Chondrocyte (in vitro differentiated cells): ENCODE data around the gene UBASH3B. TPM values are rescaled to one million over a fixed set of nuclear protein-coding genes. Genes with fewer than 3 reads are reported as not detected.
A peak's percentile ranks its signal among the peaks of the same experiment; 100 is the strongest.

Experiments
- DNase-seq: peaks from one replicate; pipeline ENCODE4 v3.0.0; 2021; ENCODE audit warnings: mixed read lengths, low spot score
- H3K27ac Mint-ChIP-seq: one replicate; pipeline ENCODE4 v1.8.0; 2021; ENCODE audit warnings: mild to moderate bottlenecking, moderate library complexity, mixed read lengths; ENCODE audit not compliant: unreplicated experiment
- H3K27me3 Mint-ChIP-seq: 2 replicates; pipeline ENCODE4 v1.8.0; 2021; ENCODE audit warnings: low read depth, mixed read lengths
- H3K36me3 Mint-ChIP-seq: 2 replicates; pipeline ENCODE4 v1.8.0; 2021; ENCODE audit warnings: low read depth, mixed read lengths
- H3K4me1 Mint-ChIP-seq: 2 replicates; pipeline ENCODE4 v1.8.0; 2021; ENCODE audit warnings: low read depth, mild to moderate bottlenecking, mixed read lengths
- H3K4me3 Mint-ChIP-seq: one replicate; pipeline ENCODE4 v1.8.0; 2021; ENCODE audit warnings: mild to moderate bottlenecking, moderate library complexity, mixed read lengths; ENCODE audit not compliant: unreplicated experiment
- H3K9me3 Mint-ChIP-seq: 2 replicates; pipeline ENCODE4 v1.8.0; 2021; ENCODE audit warnings: low read depth, mixed read lengths
- total RNA-seq: library from RNA; stranded (reverse); gene quantifications from 3 replicates; pipeline ENCODE4 v1.2.1, GENCODE V29; 2021
- TF ChIP-seq, protein P1 (sequence below): fragments of 200-600 bp; sonication (generic); IDR thresholded peaks from 2 replicates; pipeline ENCODE4 v1.5.0; 2021; ENCODE audit warnings: antibody characterized with exemption, mild to moderate bottlenecking, moderate library complexity

Gene UBASH3B
- total RNA-seq, 1 donor from 2014 or later: 14.4 TPM

DNA sequence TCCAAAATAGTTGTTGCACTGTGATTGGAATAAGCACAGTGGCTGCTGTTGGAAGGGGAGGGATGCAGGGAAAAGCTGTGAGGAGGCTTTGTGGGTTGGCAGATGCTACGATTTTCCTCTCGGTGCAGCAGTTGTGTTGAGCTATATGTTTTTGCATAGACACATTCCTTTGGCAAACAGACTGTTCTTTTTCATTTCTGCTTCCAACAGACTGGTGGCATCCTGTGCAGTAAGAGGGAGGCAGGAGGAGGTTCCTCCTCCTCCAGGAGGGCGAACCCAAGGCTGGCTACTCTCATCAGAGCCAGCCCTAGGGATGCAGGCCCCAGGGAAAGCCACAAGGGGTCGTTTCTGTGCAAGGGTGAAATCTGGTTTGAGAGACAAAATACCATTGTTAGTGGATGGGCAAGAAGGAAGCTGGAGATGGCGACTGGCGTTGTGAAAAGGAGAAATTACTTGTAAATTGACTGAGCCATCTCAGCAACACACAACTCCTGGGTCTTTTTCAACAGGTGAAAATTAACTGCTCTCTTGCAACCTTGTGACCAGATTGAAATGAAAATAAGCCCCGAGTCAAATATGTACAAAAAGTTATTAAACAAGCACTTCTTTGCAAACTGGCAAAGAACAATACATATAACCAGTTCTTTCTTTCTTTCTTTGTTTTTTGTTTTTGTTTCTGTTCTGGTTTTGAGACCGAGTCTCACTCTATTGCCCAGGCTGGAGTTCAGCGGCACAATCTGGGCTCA, 26.5 kb upstream of the UBASH3B start:
- no peaks in the 10 kb centered on the region for H3K9me3 Mint-ChIP-seq
- H3K4me3 Mint-ChIP-seq: no peak overlapping the region
- no peak for DNase-seq
- H3K36me3 Mint-ChIP-seq: no peaks in the 10 kb centered on the region
- TF ChIP-seq, protein P1, sequence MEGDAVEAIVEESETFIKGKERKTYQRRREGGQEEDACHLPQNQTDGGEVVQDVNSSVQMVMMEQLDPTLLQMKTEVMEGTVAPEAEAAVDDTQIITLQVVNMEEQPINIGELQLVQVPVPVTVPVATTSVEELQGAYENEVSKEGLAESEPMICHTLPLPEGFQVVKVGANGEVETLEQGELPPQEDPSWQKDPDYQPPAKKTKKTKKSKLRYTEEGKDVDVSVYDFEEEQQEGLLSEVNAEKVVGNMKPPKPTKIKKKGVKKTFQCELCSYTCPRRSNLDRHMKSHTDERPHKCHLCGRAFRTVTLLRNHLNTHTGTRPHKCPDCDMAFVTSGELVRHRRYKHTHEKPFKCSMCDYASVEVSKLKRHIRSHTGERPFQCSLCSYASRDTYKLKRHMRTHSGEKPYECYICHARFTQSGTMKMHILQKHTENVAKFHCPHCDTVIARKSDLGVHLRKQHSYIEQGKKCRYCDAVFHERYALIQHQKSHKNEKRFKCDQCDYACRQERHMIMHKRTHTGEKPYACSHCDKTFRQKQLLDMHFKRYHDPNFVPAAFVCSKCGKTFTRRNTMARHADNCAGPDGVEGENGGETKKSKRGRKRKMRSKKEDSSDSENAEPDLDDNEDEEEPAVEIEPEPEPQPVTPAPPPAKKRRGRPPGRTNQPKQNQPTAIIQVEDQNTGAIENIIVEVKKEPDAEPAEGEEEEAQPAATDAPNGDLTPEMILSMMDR: peak; percentile 87
- no peaks in the 10 kb centered on the region for H3K27me3 Mint-ChIP-seq
- no peak overlapping the region for H3K27ac Mint-ChIP-seq
- peaks cover 7% of the 10 kb centered on the region for H3K4me1 Mint-ChIP-seq

DNA sequence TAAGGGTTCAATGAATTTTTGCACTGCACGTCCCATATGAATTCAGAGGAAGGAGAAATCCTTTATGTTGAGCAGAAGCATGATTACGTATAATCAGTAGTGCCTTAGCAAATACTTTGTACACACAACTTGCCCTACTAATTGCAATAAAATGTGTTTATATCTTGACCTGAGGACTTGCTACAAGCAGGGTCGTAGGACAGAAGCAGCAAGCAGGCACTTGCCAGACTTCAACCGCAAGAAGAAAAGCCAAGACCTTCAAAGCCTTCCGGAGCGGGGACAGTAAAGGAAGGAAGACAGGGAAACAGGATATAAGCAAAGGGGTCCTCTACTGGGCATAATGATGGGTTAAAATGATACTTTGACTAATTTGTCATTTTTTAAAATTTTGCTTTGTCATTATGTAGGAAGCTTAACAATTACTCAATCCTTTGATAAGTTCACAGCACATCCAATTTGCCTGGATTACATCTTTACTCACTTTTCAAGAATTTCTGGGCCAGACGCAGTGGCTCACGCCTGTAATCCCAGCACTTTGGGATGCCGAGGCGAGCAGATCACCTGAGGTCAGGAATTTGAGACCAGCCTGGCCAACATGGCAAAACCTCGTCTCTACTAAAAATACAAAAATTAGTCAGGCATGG, 23.2 kb upstream of the UBASH3B start:
- Mint-ChIP-seq H3K27me3 (no peaks in the 10 kb centered on the region), H3K9me3 (no peaks in the 10 kb centered on the region), H3K4me3 (no peak overlapping the region), H3K36me3 (no peaks in the 10 kb centered on the region), H3K4me1 (peaks cover 15% of the 10 kb centered on the region), H3K27ac (no peak overlapping the region)
- no peak for DNase-seq
- TF ChIP-seq, protein P1: no peak

DNA sequence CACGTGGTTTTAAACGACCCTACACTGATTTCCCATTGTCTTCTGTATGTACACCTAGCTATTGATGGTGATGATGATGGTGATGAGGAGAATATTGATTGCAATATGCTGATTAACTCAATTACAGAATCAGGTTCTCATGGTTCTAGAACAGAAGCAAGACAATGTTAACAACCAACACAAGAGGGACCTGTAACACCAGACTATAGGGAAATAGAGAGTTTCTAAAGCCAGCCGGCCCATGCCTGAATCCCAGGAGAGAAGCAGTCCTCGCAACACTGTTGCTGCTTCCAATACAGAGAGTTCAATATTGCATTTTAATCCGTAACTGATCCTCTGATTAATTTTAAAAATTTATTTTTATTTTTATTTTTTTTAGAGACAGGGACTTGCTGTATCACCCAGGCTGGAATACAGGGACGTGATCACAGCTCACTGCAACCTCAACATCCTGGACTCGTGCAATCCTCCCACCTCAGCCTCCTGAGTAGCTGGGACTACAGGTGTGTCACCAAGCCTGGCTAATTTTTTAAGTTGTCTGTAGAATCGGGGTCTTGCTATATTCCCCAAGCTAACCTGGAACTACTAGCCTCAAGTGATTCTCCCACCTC, 22.2 kb upstream of the UBASH3B start:
- Mint-ChIP-seq H3K4me3 (no peak overlapping the region), H3K4me1 (peaks cover 15% of the 10 kb centered on the region), H3K9me3 (no peaks in the 10 kb centered on the region), H3K36me3 (no peaks in the 10 kb centered on the region), H3K27ac (no peak overlapping the region), H3K27me3 (no peaks in the 10 kb centered on the region)
- TF ChIP-seq, protein P1: peak; percentile 92
- DNase-seq: no peak

DNA sequence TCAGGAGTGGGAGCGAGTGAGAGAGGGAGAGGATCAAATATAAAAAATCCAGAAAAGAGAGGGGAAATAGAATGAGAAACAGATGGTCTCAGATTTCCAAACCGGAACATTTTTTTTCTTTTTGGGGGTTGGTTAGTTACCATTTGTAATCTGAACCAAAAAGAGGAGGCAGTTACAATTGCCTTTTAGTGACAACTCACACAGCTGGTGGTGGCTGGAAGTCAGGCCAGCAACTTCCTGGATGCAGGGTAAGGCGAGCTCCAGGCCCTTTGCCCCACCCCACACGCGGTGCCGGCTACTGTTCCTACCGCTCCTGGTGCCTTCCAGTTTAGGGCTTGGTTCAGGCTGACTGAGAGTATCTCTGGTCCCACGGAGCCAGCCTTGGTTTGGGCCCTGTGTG, 21.0 kb upstream of the UBASH3B start:
- peak overlapping the region; percentile 45 for H3K27ac Mint-ChIP-seq
- no peak for DNase-seq
- TF ChIP-seq, protein P1: no peak

DNA sequence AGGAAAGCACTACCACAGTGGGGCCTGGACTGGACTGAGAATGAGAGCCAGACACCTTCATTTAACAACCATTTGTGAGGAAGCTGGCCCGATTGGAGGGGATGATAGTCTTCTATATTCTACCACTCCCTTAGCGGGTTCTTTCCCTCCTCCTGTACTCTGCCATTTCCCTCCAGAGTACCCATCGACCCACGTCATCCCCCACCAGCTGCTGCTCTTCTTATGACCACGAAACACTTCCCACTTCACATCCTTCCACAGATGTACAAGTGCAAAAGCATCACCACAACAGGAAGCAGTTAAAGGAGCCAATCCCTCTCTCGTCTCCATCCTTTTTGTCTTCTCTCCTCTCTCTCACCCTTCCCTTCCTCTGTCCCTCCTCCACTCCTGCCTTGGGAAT, 18.0 kb upstream of the UBASH3B start:
- no peaks in the 10 kb centered on the region for H3K9me3 Mint-ChIP-seq
- H3K4me1 Mint-ChIP-seq: peaks cover 18% of the 10 kb centered on the region
- no peaks in the 10 kb centered on the region for H3K36me3 Mint-ChIP-seq
- H3K27me3 Mint-ChIP-seq: no peaks in the 10 kb centered on the region
- no peak for DNase-seq
- H3K4me3 Mint-ChIP-seq: no peak overlapping the region
- H3K27ac Mint-ChIP-seq: no peak overlapping the region
- TF ChIP-seq, protein P1: no peak

More for the DNA sequence above, 21.0 kb upstream of the UBASH3B start:
- no peaks in the 10 kb centered on the region for H3K9me3 Mint-ChIP-seq
- peaks cover 8% of the 10 kb centered on the region for H3K4me1 Mint-ChIP-seq
- H3K4me3 Mint-ChIP-seq: no peak overlapping the region
- no peaks in the 10 kb centered on the region for H3K36me3 Mint-ChIP-seq
- no peaks in the 10 kb centered on the region for H3K27me3 Mint-ChIP-seq
